CD1c-positive myeloid dendritic cell (primary cell): ENCODE measurements around the gene CRHR1.

Experiments
- DNase-seq: peaks from one replicate; pipeline ENCODE4 v3.0.0-alpha.2; 2016; ENCODE audit errors: extremely low spot score

Gene CRHR1

DNA sequence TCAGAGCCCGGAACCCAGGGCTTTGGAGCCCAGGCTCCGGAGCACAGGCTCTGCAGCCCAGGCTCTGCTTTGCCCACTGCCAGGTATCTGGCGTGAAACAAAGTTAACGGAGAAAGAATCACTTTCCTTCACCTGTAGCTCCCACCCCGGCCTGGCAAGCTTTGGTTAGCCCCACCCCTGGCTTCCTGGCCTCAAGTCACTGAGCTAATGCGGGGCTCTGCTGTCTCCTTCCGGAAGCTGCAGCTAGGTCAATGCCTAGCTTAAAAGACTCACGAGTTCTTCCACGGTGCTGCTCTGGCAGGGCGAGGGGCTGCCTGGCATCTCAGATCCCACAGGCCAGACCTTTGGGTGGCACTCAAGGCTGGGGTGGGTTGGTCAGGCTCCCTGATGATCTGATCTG lies 39.5 kb downstream of the CRHR1 start:
- DNase-seq: no peak

DNA sequence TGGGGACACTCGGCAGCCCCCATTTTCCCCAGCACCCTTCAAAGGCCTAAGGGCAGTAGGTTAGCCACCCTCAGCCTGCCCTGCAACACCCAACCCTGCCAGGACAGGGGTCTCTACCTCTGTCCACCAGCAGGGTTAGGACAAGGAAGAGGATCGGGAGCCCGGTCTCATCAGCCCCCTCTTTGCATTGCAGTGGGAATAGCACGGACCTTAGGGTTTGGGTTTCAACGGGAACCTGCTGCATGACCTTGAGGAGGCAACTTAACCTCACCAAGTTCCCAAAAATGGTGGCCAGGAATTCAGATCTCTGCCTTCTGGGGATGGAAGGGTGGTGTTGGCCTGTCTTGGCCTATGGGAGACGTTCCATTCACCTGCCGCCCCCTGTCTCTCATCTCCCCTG lies 40.4 kb downstream of the CRHR1 start:
- DNase-seq: no peak

GRCh38 chr17:45824901-45825492 lies 40.9 kb downstream of the CRHR1 start:
- no peak for DNase-seq

GRCh38 chr17:45825792-45826191 lies 41.7 kb downstream of the CRHR1 start:
- DNase-seq: no peak

DNA sequence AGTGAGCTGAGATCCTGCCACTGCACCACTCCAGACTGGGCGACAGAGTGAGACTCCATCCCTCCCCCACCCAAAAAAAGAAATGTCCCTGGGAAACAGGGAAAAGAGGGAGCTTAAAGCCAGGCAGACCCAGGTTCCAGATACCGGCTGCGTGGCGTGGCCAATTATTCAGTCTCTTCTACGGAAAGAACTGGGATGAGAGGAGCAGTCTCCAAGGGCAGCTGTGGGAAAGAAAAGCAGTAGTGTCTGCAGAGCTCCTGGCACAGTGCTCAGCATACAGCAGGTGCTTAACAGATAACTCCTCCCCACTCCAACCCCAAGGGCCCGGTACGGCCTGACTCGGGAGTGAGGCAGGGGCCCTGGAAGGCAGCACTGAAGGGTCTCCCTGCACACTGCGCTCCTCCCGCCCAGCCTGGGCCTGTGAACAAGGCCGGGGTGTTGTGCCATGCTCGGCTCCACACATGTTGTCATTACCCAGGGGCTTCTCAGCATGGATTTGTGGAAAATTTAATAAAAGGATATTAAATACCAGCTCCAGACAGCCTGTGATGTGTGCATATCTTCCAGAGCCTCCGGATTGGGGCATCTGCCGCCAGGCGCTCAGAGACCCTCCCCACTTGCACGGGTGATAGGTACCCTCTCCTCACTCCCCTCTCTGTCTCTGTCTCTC lies 42.9 kb downstream of the CRHR1 start:
- no peak for DNase-seq

DNA sequence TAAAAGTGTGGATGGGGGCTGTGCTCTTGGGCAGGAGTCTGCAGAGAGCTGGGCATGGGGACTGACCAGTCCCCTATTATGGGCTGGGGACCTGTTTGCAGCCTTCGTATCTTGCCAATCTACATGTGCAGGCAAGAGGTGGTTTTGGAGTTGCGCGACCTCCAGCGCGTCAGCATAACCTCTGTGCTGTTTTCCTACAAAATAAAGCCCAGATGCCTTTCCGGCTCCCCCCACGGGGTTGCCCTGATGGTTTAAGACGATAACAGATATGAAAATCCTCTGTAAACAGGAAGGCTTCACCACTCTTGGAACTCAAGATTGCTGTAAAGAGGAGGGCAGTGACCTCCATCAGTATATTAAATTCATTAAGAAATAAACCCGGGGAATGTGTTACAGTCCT lies 44.1 kb downstream of the CRHR1 start:
- DNase-seq: no peak

- no peak for DNase-seq
Observed at GRCh38 chr17:45828582-45829133, 44.5 kb downstream of the CRHR1 start.

DNA sequence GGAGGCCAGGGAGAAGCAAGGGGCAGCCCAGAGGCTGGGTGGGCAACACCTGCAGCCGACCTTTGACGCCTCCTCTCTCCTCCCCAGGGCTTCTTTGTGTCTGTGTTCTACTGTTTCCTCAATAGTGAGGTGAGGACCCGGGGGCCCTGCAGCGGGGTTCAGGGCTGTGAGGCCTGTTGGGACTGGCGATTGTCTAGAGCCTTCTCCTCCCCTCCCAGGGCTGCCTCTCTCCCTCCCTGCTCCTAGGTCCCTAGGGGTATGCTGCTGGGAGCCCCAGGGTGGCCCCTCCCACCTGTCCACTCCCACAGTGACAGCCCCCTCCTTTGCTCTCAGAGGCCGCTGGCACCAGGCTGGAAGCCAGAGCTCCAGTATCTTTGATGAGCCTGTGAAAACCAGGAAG lies 49.8 kb downstream of the CRHR1 start:
- DNase-seq: no peak

GRCh38 chr17:45834471-45835396 lies 50.6 kb downstream of the CRHR1 start:
- DNase-seq: no peak

DNA sequence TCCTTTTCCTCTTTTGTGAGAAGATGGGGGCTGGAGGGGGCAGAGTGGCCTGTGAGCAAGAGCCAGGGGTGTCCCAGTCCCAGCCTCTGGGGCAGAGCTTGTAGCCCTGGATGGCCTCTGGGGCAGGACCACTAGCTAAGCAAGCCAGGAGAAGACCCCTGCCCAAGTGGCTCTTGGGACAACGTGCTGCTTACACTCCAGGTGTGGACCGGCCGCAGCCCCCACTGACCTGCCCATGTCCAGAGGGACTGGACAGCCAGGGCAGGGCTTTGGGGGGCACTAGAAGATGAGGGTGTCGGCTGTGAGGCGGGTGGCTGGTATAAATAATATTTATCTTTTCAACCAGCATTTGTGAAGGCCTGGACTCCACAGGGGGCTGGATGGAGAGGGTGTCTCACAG lies 51.4 kb downstream of the CRHR1 start:
- no peak for DNase-seq

DNA sequence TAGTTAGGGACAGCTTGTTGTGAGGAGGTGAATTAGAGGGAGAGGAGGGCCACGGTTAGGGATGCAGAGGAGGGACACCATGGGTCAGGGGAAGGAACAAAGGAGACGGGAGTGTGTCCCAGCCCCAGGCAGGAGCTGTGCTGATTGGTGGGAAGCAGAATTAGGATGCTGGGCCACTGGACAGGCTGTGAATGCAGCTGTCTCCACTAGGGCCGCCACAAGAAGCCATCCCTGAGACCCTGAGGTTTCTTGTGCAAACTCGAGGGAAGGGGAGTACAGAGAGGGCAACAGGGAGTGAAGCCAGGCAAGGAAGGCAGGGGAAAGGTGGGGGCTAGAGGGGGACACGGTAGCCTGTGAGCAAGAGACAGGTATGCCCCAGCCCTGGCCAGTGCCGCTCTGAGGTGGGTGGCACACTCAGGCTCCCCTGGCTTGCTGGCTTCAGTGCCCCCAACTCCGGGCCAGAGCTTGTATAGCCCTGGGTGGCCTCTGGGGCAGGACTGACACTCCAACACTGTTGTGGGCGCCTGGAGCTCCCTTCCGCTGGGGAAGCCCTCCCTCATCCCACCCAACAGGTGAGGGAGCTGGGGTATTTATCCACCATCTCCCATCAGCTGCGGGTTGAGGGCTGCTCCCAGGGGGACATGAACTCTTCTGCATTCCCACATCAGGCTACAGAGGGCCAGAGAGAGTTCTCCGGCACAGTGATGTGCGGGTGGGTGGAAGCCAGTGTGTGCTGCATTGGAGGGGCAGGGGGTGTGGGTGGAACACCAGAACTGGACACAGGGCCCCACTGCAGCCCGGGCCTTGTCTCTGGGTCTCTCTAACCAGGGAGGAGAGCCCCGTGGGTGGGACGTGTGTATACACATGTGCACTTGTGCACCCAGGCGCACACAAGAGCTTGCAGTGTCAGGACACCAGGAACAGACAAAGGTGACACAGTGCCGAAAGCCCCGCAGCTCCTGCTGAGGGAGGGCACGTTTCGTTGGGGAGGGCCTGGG lies 52.2 kb downstream of the CRHR1 start:
- no peak for DNase-seq

DNA sequence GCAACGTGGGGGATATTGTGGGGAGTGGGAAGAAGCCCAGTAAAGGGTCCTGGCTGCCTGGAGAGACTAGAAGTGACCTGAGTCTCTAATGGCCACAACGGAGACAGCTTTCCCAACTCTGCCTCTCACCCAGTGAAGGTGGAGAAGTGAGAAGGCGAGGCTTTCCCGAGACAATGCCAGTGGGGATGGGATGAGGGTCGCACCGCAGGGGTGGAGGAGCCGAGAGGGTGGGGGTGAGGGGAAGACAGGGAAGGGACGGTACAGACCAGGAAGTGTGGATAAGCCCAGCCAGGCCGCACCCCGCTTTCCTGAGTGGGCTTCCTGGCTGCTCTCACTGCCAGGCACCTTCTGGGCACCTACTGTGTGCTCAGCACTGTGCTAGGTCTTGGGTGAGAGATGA lies 53.1 kb downstream of the CRHR1 start:
- no peak for DNase-seq

DNA sequence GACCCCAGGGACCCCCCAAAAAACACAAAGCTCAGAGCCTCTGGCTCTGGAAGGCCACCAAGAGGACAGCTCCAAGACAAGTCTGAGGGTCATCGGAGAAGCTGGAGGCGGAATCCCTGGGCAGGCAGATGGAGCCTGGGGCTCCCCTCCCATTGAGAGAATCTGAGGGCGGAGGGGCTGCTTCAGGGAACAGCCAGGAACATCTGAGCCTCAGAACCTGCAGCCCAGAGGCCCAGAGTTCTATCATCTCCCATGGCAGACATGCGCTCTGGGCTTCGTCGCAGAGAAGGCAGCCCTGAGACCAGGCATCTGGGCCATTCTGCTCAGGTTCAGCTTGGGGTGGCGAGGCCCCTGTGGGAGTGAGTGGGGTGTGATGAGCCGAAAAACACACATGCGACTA lies 53.5 kb downstream of the CRHR1 start:
- no peak for DNase-seq

DNA sequence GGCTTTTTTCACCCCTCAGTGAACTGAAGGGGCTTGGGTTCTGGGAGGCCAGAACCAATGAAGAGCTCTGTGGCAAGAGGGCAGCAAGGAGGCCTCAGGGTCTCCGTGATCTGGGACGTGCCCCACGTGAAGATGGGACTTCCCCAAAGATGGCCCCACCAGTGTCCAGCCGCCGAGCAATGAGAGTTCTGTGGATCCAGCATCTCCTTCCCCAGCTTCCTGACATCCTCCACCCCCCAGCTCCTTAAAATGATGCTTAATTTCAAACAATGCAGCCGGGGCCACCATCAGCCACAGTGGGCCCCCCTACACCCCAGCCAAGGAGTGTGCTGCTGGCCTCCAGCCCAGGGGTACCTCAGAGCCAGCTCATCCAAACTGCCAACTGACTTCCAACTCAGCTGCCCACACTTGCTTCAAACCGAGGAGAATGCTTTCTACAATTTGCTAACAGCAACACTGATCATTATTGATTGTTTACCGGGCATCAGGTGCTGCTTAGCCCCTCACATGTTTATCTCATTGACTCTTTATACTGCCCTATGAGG lies 54.7 kb downstream of the CRHR1 start:
- DNase-seq: no peak

- DNase-seq: no peak
Observed at GRCh38 chr17:45839442-45839841, 55.3 kb downstream of the CRHR1 start.

DNA sequence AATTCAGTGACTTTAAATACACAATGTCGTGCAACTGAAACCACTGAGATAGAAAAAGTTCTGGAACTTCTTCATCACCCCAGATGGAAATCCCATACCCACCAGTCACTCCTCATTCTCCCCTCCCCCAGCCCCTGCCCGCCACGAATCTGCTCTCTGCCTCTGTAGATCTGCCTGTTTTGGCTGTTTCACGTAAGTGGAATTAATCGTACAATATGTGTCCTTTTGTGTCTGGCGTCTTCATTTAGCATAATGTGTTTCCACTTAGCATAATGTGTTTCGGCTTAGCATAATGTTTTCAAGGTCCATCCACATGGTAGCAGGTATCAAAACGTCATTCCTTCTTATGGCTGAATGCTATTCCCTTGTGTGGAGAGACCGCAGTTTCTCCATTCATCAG lies 57.1 kb downstream of the CRHR1 start:
- DNase-seq: no peak

DNA sequence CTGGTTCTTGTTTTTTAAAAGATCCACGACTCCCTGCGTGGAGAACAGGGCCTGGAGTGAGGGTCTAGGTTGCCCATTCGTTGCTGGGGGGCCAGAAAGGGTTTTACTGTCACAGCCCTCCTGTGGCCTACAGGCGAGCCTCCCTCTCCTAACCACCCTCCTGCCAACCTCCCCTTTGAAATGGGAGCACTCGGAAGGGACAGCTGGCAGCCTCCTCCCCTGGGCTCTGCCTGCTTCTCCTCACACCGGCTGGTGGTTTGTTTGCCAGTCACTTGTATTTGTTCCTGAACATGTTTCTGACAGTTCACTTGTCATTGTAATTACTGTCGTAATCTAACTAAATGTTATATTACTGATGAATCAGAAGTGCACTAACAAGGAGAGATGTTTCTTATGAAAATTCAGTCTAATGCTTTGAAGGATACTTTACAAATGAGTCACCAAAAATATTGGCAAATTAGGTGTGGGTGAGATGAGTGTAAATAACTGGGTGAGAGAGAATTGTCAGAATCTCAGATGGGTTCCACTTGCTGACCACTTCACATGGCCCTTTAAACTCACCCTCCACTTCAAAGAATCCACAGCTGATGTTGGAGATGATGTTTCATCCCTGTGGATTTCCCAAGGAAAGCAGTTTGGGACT lies 57.9 kb downstream of the CRHR1 start:
- no peak for DNase-seq

DNA sequence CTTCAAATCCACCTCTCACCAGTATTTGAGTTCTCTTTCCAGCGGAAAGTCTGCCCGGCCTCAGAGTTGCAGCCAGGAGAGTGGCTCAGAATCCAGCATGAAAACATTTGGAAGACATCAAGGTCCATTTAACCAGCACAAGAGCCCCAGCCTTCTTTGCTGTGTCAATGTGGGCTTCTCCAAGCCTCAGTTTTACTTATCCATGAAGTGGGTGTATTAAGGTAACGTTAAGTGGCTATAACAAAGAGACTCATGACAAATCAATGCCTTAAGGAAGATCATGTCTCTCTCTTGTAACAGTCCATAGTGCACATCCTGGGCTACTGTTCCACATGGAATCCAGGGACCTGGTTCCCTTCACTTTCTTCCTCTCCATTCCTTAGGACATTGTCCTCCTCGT lies 59.6 kb downstream of the CRHR1 start:
- no peak for DNase-seq

- DNase-seq: no peak
Observed at GRCh38 chr17:45844695-45845375, 60.7 kb downstream of the CRHR1 start, which contains the start of gene SPPL2C. SPPL2C (plus strand) TSS chr17:45844881; CDS start chr17:45844907, 26 bp downstream.
